HFFc6 (cell line): ENCODE results near the gene SNX19. TPM values are rescaled to one million over a fixed set of nuclear protein-coding genes. Genes with fewer than 3 reads are reported as not detected.

Source experiments
- DNase-seq: peaks from one replicate; pipeline ENCODE4 v3.0.0-alpha.2; 2018
- H3K27ac Mint-ChIP-seq: 2 replicates; pipeline ENCODE4 v1.8.0; 2020; ENCODE audit warnings: mild to moderate bottlenecking, mixed read lengths
- H3K27me3 Mint-ChIP-seq: 2 replicates; pipeline ENCODE4 v1.8.0; 2021; ENCODE audit warnings: mild to moderate bottlenecking, moderate library complexity, mixed read lengths; ENCODE audit not compliant: insufficient read depth
- H3K36me3 Mint-ChIP-seq: 2 replicates; pipeline ENCODE4 v1.8.0; 2021; ENCODE audit warnings: low read depth, mixed read lengths
- H3K4me1 Mint-ChIP-seq: 2 replicates; pipeline ENCODE4 v1.8.0; 2020; ENCODE audit warnings: low read depth, mixed read lengths
- H3K4me3 Mint-ChIP-seq: 2 replicates; pipeline ENCODE4 v1.8.0; 2020; ENCODE audit warnings: mild to moderate bottlenecking, moderate library complexity, mixed read lengths
- H3K9me3 Mint-ChIP-seq: 2 replicates; pipeline ENCODE4 v1.8.0; 2020; ENCODE audit warnings: mild to moderate bottlenecking, mixed read lengths
- CTCF ChIP-seq: fragments of 200-600 bp; sonication (generic); IDR thresholded peaks from 2 replicates; pipeline ENCODE4 v1.5.0; 2021; ENCODE audit warnings: antibody characterized with exemption, mild to moderate bottlenecking
- total RNA-seq, 6 experiments: library from RNA; stranded (reverse); fragmentation: NEBNext Ultra II Directional; extraction: Animal tissue kit (Norgen Biotek cat#: 25700); gene quantifications; 2 replicates in 1 of 6; 3 replicates in 5 of 6; pipeline ENCODE4 v1.2.3, GENCODE V29; 2021

Gene SNX19
- total RNA-seq, 6 experiments from 2014 or later: 44.2 to 56.7 (median 50.2) TPM

DNA sequence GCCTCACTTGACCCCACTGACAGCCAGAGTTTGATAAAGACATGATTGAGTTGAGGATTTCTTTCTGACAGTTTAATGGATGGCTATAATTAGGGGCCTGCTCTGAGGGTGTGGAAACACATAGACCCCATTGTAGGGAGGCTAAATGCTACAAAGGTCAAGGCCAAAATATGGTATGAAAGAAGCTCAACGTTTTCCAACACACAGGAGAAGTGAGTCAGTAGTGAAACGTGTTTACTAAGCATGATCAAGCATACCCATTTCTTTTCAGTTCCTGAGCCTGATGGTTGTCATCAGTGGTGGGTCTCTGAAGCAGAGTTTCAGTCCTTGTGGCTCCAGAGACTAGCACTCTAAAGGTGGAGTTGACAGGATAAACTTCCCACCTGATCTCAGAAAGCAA, 69.7 kb downstream of the SNX19 start:
- TF ChIP-seq CTCF: no peak
- Mint-ChIP-seq H3K4me1 (peaks cover 53% of the 10 kb centered on the region), H3K4me3 (0 out of 2 replicates have a peak overlapping the region, but pooled peaks have one; percentile 6), H3K27me3 (no peaks in the 10 kb centered on the region; the same call in 1 of the 2 replicates), H3K9me3 (no peaks in the 10 kb centered on the region), H3K36me3 (no peaks in the 10 kb centered on the region), H3K27ac (peak overlapping the region; percentile 81)
- DNase-seq: peak; percentile 23

DNA sequence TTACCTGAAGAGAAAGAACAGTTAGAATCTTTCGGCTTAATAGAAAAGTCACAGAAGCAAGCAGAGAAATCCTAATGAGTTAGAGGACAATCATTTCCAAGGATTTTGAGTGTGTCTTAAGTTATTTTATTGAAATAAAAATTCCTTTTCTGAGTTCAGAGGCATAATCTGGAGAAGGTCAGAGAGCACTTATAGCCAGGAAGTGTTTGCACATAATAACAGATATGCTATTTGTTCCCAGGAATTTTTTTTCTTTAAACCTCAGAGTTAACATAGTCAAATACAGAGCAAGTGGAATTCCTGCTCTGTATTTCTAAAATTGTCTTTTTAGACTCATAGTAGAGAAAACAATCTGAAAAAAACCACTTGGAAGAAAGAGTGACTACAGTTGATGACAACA, 74.3 kb downstream of the SNX19 start:
- Mint-ChIP-seq H3K9me3 (peaks cover 4% of the 10 kb centered on the region; the same call in 1 of the 2 replicates), H3K4me3 (no peak overlapping the region), H3K27ac (no peak overlapping the region), H3K27me3 (peaks cover 3% of the 10 kb centered on the region; the same call in 1 of the 2 replicates), H3K4me1 (peaks cover 32% of the 10 kb centered on the region), H3K36me3 (peaks cover 10% of the 10 kb centered on the region; the same call in 1 of the 2 replicates)
- no peak for TF ChIP-seq CTCF
- DNase-seq: no peak

DNA sequence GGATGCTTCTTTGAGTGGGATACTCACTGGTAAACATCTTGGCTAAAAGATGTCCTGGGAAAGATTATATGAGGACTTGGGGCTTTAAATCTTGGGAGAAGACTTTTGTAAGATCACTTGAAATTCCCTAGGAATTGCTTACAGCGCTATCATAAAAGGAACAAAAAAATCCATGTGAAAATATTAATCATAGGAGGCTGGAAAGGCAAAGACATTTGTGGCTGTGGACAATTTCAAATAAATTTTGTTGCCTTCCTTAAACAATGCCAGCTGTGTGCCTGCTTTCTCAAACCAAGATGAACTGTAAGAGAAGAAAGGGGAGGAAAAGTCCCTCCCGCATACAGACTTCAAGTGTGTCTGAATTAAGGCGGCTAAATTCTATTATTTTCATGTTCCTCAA, 75.6 kb downstream of the SNX19 start:
- H3K36me3 Mint-ChIP-seq: peaks cover 11% of the 10 kb centered on the region; the same call in 1 of the 2 replicates
- H3K4me1 Mint-ChIP-seq: peaks cover 18% of the 10 kb centered on the region
- peaks cover 3% of the 10 kb centered on the region; the same call in 1 of the 2 replicates for H3K27me3 Mint-ChIP-seq
- no peak overlapping the region for H3K27ac Mint-ChIP-seq
- DNase-seq: no peak
- H3K4me3 Mint-ChIP-seq: no peak overlapping the region; the same call in 1 of the 2 replicates
- no peak for TF ChIP-seq CTCF
- peaks cover 4% of the 10 kb centered on the region; the same call in 1 of the 2 replicates for H3K9me3 Mint-ChIP-seq

DNA sequence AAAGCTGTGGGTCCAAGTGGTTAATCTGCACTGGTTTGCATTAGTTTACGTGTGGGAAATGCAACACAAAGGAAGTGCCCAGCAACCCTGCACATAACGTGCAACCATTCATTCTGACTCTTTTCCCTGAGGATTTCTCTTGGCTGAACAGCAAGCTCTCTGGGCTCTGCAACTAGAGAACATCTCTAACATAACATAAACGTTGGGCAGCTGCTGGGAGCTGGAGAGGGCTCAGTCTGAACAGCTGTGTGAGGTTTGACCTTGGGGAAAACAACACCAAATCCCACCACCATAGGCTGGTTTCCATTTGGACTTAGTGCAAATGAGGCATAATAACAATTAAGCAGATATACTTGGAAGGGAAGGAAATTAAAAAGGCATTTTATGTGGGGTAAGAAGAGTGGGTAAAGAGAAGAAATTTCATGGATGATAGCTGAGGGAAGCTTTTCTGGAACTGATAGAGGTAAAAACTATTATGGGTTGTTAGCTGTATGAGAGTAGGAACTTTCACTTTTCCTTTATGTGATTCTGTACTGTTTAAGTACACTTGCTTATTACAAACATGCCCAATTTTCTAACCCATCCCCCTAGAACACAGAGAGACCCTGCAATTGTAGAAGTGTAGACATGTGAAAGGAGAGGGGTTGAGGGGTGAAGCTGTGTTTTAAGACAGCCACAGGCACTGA, 76.2 kb downstream of the SNX19 start:
- H3K36me3 Mint-ChIP-seq: peaks cover 11% of the 10 kb centered on the region; the same call in 1 of the 2 replicates
- peaks cover 3% of the 10 kb centered on the region; the same call in 1 of the 2 replicates for H3K27me3 Mint-ChIP-seq
- no peak for DNase-seq
- H3K4me1 Mint-ChIP-seq: peaks cover 13% of the 10 kb centered on the region; the same call in 1 of the 2 replicates
- H3K4me3 Mint-ChIP-seq: peak overlapping the region; percentile 58; the same call in 1 of the 2 replicates
- TF ChIP-seq CTCF: no peak
- peaks cover 4% of the 10 kb centered on the region; the same call in 1 of the 2 replicates for H3K9me3 Mint-ChIP-seq
- no peak overlapping the region for H3K27ac Mint-ChIP-seq

DNA sequence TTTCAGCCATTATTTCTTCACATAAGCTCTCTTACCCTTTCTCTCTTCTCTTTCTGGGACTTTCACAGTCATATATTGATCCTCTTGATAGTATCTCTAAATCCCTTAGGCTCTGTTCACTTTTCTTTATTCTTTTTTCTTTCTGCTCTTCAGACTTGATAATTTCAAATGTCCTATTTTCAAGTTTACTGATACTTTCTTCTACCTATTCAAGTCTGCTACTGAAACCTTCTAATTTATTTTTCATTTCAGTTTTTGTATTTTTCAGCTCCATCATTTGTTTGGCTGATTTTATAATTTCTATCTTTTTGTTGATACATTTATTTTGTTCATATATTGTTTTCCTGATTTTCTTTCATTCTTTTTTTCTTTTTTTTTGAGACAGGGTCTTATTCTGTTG, 79.1 kb downstream of the SNX19 start:
- H3K36me3 Mint-ChIP-seq: peaks cover 11% of the 10 kb centered on the region; the same call in 1 of the 2 replicates
- peaks cover 25% of the 10 kb centered on the region for H3K4me1 Mint-ChIP-seq
- peaks cover 4% of the 10 kb centered on the region; the same call in 1 of the 2 replicates for H3K9me3 Mint-ChIP-seq
- peaks cover 3% of the 10 kb centered on the region; the same call in 1 of the 2 replicates for H3K27me3 Mint-ChIP-seq
- H3K4me3 Mint-ChIP-seq: no peak overlapping the region
- no peak overlapping the region for H3K27ac Mint-ChIP-seq
- DNase-seq: no peak
- TF ChIP-seq CTCF: no peak
